DMS153 treated with DMSO at 0.1 percent for 48 hours (cell line): ENCODE measurements around the gene KCTD6.

Experiments used
- DNase-seq: peaks from one replicate; lab custom pipeline; 2025; ENCODE audit not compliant: unreplicated experiment; lab: John Stamatoyannopoulos, UW

KCTD6 gene

GRCh38 chr3:58484722-58485069, 7.2 kb upstream of the KCTD6 start:
- no peak for DNase-seq

- no peak for DNase-seq
These were observed 6.0 kb upstream of the KCTD6 start for GRCh38 chr3:58485801-58486435.

- no peak for DNase-seq
These were observed 4.6 kb upstream of the KCTD6 start for GRCh38 chr3:58487140-58487886.

- DNase-seq: no peak
These were observed 2.9 kb upstream of the KCTD6 start for GRCh38 chr3:58488967-58489366.

GRCh38 chr3:58490860-58491501, 915 bp upstream of the KCTD6 start:
- DNase-seq: no peak

- DNase-seq: no peak
These were observed 604 bp downstream of the KCTD6 start for GRCh38 chr3:58492494-58492905.

- no peak for DNase-seq
These were observed 2.2 kb downstream of the KCTD6 start for GRCh38 chr3:58494107-58494506.

- DNase-seq: no peak
These were observed 3.2 kb downstream of the KCTD6 start for GRCh38 chr3:58495101-58495500.

- no peak for DNase-seq
These were observed 4.4 kb downstream of the KCTD6 start for GRCh38 chr3:58496206-58496857.

- DNase-seq: no peak
These were observed 5.2 kb downstream of the KCTD6 start for GRCh38 chr3:58497097-58497496.

GRCh38 chr3:58502872-58503271, 11.0 kb downstream of the KCTD6 start:
- DNase-seq: no peak

- no peak for DNase-seq
These were observed 15.6 kb downstream of the KCTD6 start for GRCh38 chr3:58507356-58508078.

- DNase-seq: no peak
These were observed 16.5 kb downstream of the KCTD6 start for GRCh38 chr3:58508437-58508836.

- DNase-seq: no peak
These were observed 22.5 kb downstream of the KCTD6 start for GRCh38 chr3:58514405-58514804.

- no peak for DNase-seq
These were observed 26.4 kb downstream of the KCTD6 start for GRCh38 chr3:58518291-58518789.

GRCh38 chr3:58519668-58520402, 27.9 kb downstream of the KCTD6 start:
- no peak for DNase-seq

GRCh38 chr3:58520403-58521335, 28.8 kb downstream of the KCTD6 start:
- DNase-seq: no peak

GRCh38 chr3:58521336-58521670, 29.4 kb downstream of the KCTD6 start:
- DNase-seq: no peak

- no peak for DNase-seq
These were observed 30.2 kb downstream of the KCTD6 start for GRCh38 chr3:58521917-58522631.
